ENCODE results near the gene MTCH2. TPM values are rescaled to one million over a fixed set of nuclear protein-coding genes. Genes with fewer than 3 reads are reported as not detected.
A peak's percentile ranks its signal among the peaks of the same experiment; 100 is the strongest.

Gene MTCH2
- total RNA-seq, 1 donor from 2014 or later: 55.9 TPM

DNA sequence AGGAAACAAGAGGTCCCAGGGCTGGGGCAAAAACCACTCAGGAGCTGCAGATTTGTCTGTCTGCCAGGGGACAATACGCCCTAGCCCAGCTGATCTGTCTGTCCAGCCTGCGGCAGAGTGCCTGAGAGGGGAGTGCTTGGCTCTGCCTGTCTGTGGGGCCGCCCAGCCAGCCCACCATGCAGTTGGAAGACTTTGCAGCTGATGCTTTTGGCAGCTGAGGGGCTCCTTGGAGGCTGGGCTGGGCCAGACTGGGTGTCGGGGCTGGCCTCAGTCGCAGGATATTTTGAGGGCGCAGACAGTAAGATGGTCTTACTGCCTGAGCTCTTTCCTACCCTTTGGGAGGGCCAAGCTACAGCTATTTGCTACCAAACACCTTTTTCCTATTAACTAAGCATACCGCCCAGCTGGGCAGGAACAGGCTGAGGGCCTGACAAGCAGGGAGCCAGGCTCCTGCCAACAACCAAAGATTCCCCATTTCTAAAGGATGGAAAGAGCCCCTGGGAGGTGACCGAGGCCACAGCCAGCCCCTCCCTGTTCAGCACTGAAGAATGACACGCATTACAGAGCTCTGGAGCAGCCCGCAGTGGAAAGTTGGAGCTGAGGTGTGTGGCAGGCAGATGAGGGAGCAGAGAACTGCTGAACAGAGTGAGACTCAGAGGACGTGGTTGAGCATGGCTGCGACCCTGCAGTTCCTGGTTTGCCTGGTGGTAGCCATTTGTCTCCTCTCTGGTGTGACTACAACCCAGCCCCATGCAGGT, 56.1 kb downstream of the MTCH2 start, which contains the start of gene FAM180B:
Gene FAM180B (plus strand): TSS at position 581 of the 758 bp plus-strand sequence. CDS start 91 bp downstream, at position 672.
- no peaks in the 10 kb centered on the region for H3K4me1 ChIP-seq
- H3K36me3 ChIP-seq: peaks cover 30 to 37% of the 10 kb centered on the region in 2 donors
- DNase-seq (ENCODE audit: low spot score in 2 of 2): no peak
- intact Hi-C loops (cut with DNase I): no loop called here
- H3K27ac ChIP-seq: no peak within 1 kb of the TSS
- TF ChIP-seq, protein P1, sequence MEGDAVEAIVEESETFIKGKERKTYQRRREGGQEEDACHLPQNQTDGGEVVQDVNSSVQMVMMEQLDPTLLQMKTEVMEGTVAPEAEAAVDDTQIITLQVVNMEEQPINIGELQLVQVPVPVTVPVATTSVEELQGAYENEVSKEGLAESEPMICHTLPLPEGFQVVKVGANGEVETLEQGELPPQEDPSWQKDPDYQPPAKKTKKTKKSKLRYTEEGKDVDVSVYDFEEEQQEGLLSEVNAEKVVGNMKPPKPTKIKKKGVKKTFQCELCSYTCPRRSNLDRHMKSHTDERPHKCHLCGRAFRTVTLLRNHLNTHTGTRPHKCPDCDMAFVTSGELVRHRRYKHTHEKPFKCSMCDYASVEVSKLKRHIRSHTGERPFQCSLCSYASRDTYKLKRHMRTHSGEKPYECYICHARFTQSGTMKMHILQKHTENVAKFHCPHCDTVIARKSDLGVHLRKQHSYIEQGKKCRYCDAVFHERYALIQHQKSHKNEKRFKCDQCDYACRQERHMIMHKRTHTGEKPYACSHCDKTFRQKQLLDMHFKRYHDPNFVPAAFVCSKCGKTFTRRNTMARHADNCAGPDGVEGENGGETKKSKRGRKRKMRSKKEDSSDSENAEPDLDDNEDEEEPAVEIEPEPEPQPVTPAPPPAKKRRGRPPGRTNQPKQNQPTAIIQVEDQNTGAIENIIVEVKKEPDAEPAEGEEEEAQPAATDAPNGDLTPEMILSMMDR (IDR thresholded peaks at IDR 0.05): no peak
- no peak within 1 kb of the TSS for H3K4me3 ChIP-seq
- H3K27me3 ChIP-seq: no peaks in the 10 kb centered on the region
- no peaks in the 10 kb centered on the region for H3K9me3 ChIP-seq

DNA sequence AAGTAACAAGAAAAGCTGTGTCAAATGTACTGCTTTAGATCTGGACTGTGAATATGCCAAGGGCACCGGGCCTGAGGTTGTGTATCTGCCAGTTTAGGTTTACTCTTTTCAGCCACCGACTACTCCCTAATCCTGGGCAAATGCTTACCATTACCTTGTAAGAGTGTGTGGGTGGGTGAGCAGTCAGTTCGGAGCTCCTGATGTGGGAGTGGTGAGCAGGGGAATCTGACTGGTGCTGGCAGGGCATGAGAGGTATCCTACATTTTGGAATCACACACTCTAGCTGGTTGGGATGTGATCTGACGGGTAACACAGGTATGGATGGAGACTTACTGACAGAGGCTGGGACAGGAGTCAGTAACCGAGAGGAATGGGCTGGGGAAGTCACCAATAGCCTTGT, 58.5 kb downstream of the MTCH2 start:
- H3K27me3 ChIP-seq: no peaks in the 10 kb centered on the region
- no peak overlapping the region for H3K27ac ChIP-seq
- no peak overlapping the region for H3K4me3 ChIP-seq
- H3K4me1 ChIP-seq: peaks cover 3 to 4% of the 10 kb centered on the region in 2 donors
- peaks cover 38 to 43% of the 10 kb centered on the region in 2 donors for H3K36me3 ChIP-seq
- intact Hi-C loops (cut with DNase I): no loop called here
- H3K9me3 ChIP-seq: no peaks in the 10 kb centered on the region
- DNase-seq (ENCODE audit: low spot score in 2 of 2): no peak
- TF ChIP-seq, protein P1 (IDR thresholded peaks at IDR 0.05): no peak

DNA sequence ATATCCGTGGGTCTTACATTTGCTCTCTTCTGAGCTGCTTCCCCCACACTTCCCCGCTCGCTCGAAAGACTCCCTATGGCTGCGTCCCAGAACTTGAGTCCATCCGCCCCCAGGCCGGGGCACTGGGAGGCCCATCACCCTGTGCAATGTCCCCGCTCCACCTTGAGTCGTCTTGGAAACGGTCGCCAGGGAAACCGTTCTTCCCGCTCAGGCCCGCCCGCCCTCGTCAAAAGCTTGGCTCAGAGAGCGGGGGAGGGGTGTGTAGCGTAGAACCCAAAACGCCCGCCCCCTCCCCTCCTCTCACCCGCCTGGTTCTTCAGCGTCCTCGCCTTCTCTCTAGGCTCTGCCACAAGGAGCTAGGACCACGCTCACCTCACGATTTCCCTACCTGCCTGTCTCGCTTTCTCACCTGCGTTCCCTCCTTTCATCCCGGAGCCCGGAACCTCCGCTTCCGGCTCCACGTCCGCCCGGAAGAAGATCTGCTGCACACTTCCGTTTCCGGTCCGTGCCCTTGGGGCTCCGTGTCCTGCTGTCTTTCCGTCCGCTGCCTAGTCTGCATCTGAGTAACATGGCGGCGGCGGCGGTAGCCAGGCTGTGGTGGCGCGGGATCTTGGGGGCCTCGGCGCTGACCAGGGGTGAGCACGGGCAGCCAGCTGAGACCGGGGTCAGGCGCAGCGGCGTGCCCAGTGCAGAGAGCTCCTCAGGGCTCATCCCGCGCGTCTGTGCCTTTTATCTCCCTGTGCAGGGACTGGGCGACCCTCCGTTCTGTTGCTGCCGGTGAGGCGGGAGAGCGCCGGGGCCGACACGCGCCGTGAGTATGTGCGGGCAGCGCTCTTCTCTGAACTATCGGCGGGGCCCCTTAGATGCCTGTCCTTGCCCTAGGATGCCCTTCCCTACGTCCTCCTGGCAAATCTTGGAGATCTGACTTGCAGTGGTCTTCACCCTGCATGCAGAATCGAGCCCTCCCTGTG, 63.5 kb downstream of the MTCH2 start, which contains the start of the genes KBTBD4 and NDUFS3:
Gene KBTBD4 (minus strand): TSS at position 447 of the 971 bp plus-strand sequence. CDS start 19 bp downstream, at position 428.
Gene NDUFS3 (plus strand): TSS at position 551 of the 971 bp plus-strand sequence. CDS start 18 bp downstream, at position 569.
- peaks cover 14 to 15% of the 10 kb centered on the region in 2 donors for H3K4me1 ChIP-seq
- no peaks in the 10 kb centered on the region for H3K27me3 ChIP-seq
- peak within 1 kb of the TSS; percentile 75 to 83 for H3K27ac ChIP-seq
- peak; percentile 57 to 92 for DNase-seq (ENCODE audit: low spot score in 2 of 2)
- no peaks in the 10 kb centered on the region for H3K9me3 ChIP-seq
- intact Hi-C loops (cut with DNase I): loop anchor here (2.0 to 5.0 kb wide), 4 partner anchors 26 to 188 kb away; partner anchors contain the start of genes CELF1, FNBP4, MTCH2 and SLC39A13
- peaks cover 44 to 51% of the 10 kb centered on the region in 2 donors for H3K36me3 ChIP-seq
- H3K4me3 ChIP-seq: peak within 1 kb of the TSS; percentile 74 to 93
- TF ChIP-seq, protein P1 (IDR thresholded peaks at IDR 0.05): no peak

DNA sequence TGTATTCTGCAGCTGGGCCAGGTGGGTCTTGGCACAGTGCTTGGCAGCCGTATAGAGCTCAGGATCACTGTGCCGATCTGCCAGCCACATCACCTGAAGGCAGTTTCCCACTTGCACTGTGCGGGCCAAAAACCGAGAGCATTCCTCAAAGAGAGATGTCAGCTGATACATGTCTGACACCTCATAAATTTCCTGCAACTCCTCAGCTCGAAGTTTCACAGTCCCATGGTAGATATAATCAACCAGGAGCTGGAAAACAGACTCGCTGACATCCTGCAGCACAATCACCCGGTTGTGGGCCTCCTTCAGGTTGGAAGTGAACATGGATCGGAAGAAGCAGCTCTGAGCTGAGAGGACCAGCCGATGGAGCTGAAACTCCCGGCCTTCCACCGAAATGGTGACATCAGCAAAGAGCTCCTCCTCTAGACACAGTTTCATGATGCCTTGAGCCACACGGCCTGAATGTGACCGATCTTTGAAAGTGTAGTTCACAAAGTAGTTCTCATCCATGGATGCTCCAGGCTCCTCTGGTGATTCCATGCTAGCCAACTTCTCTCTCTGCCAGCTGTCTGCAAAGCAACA, 64.8 kb downstream of the MTCH2 start:
- TF ChIP-seq, protein P1 (IDR thresholded peaks at IDR 0.05): no peak
- no peaks in the 10 kb centered on the region for H3K9me3 ChIP-seq
- H3K4me3 ChIP-seq: peak overlapping the region; percentile 74 to 93
- DNase-seq (ENCODE audit: low spot score in 2 of 2): no peak
- H3K36me3 ChIP-seq: peaks cover 44 to 50% of the 10 kb centered on the region in 2 donors
- H3K27ac ChIP-seq: peak overlapping the region in 1 of 2 donors; percentile 75
- H3K27me3 ChIP-seq: no peaks in the 10 kb centered on the region
- intact Hi-C loops (cut with DNase I): loop anchor here (2.0 to 5.0 kb wide), 4 partner anchors 25 to 190 kb away; partner anchors contain the start of genes CELF1, FNBP4, MTCH2 and SLC39A13
- H3K4me1 ChIP-seq: peaks cover 14 to 15% of the 10 kb centered on the region in 2 donors

DNA sequence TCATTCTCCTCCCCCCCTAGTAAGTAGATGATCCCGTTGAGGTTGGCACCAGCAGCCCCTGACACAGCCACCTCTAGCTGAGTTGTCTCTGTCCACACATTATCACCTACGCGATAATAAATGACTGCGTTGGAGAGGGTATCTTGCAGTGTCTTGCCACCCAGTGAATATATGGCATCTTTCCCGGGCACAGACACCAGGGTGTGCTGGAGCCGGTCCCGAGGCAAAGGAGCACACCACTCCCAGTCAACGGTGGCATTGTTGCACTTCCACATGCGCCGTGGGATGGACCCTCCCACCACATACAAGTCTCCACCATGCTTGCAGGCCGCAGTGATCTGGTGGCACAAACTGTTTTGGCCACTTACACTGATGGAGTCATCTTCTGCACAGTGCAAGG, 69.0 kb downstream of the MTCH2 start:
- DNase-seq (ENCODE audit: low spot score in 2 of 2): no peak
- H3K27ac ChIP-seq: no peak overlapping the region
- H3K27me3 ChIP-seq: no peaks in the 10 kb centered on the region
- TF ChIP-seq, protein P1 (IDR thresholded peaks at IDR 0.05): no peak
- intact Hi-C loops (cut with DNase I): no loop called here
- peaks cover 47 to 59% of the 10 kb centered on the region in 2 donors for H3K36me3 ChIP-seq
- H3K9me3 ChIP-seq: no peaks in the 10 kb centered on the region
- no peak overlapping the region for H3K4me3 ChIP-seq
- peaks cover 11% of the 10 kb centered on the region in 2 donors for H3K4me1 ChIP-seq
